Measurements from ENCODE around the gene SLC49A3. TPM values are rescaled to one million over a fixed set of nuclear protein-coding genes. Genes with fewer than 3 reads are reported as not detected.

SLC49A3 gene
- total and polyA plus RNA-seq, 2 of the 13 experiments (the other 11 are each of a cell fraction or from before 2014, with no cell fraction given), result 0.07 to 0.17 TPM

GRCh38 chr4:683982-684622 is 4.8 kb downstream of the SLC49A3 start (continued):
- TF ChIP-seq NPAS2 (CRISPR knock-in tag; IDR thresholded peaks at IDR 0.05; ENCODE audit: borderline replicate concordance) (no peak), ZNF580 (CRISPR knock-in tag; IDR thresholded peaks at IDR 0.05; ENCODE audit: borderline replicate concordance, low read depth) (peak; percentile 56; the same call in 1 of the 2 replicates), SETDB1 (CRISPR knock-in tag; IDR thresholded peaks at IDR 0.05; ENCODE audit: borderline replicate concordance) (no peak), ZNF20 (CRISPR knock-in tag; IDR thresholded peaks at IDR 0.05) (no peak), ZMAT3 (CRISPR knock-in tag; conservative IDR thresholded peaks at IDR 0.05) (no peak), ZNF501 (CRISPR knock-in tag; IDR thresholded peaks at IDR 0.05) (peak; percentile 72; the same call in 1 of the 2 replicates), HIVEP1 (CRISPR knock-in tag; IDR thresholded peaks at IDR 0.05) (no peak), MYPOP (CRISPR knock-in tag; IDR thresholded peaks at IDR 0.05) (peak; percentile 41; the same call in 1 of the 2 replicates), ZNF263 (CRISPR knock-in tag; IDR thresholded peaks at IDR 0.05) (peak; percentile 37; the same call in 1 of the 2 replicates), NCOA1 (CRISPR knock-in tag; IDR thresholded peaks at IDR 0.05) (no peak), ZBTB38 (CRISPR knock-in tag; IDR thresholded peaks at IDR 0.05) (peak; percentile 72; the same call in 1 of the 2 replicates), ARID2 (CRISPR knock-in tag; IDR thresholded peaks at IDR 0.05; ENCODE audit: borderline replicate concordance) (no peak), TCF12 (IDR thresholded peaks at IDR 0.05) (no peak), TCF12 (CRISPR knock-in tag; IDR thresholded peaks at IDR 0.05) (no peak), NFE2L2 (IDR thresholded peaks at IDR 0.05; ENCODE audit: low read length) (no peak), ZBTB3 (CRISPR knock-in tag; IDR thresholded peaks at IDR 0.05; ENCODE audit: borderline replicate concordance, low read depth) (peak; percentile 96; the same call in 1 of the 2 replicates), HNRNPUL1 (IDR thresholded peaks at IDR 0.05; ENCODE audit: low read depth, low read length) (no peak), ZNF232 (CRISPR knock-in tag; IDR thresholded peaks at IDR 0.05; ENCODE audit: borderline replicate concordance) (no peak), RAD21 (CRISPR knock-in tag; IDR thresholded peaks at IDR 0.05) (peak; percentile 56), SUZ12 (IDR thresholded peaks at IDR 0.05; ENCODE audit: low read depth, low read length) (no peak), NFIB (CRISPR knock-in tag; IDR thresholded peaks at IDR 0.05; ENCODE audit: borderline replicate concordance) (no peak), GATAD1 (CRISPR knock-in tag; IDR thresholded peaks at IDR 0.05) (peak; percentile 48; the same call in 1 of the 2 replicates), SAFB2 (CRISPR knock-in tag; IDR thresholded peaks at IDR 0.05; ENCODE audit: borderline replicate concordance, low read depth) (no peak; the same call in 1 of the 2 replicates), ELF3 (CRISPR knock-in tag; IDR thresholded peaks at IDR 0.05) (peak; percentile 31; the same call in 1 of the 2 replicates), ZNF788 (CRISPR knock-in tag; IDR thresholded peaks at IDR 0.05; ENCODE audit: borderline replicate concordance) (peak; percentile 72; the same call in 1 of the 2 replicates), ERF (CRISPR knock-in tag; IDR thresholded peaks at IDR 0.05) (peak; percentile 66; the same call in 1 of the 2 replicates), ATM (IDR thresholded peaks at IDR 0.05; ENCODE audit: borderline replicate concordance) (no peak), SSRP1 (CRISPR knock-in tag; IDR thresholded peaks at IDR 0.05) (0 out of 2 replicates have a peak, but pooled peaks have one; percentile 56), ZFX (CRISPR knock-in tag; IDR thresholded peaks at IDR 0.05; ENCODE audit: low read depth) (peak; percentile 80), ZNF446 (CRISPR knock-in tag; IDR thresholded peaks at IDR 0.05) (no peak), MTF2 (CRISPR knock-in tag; IDR thresholded peaks at IDR 0.05; ENCODE audit: borderline replicate concordance) (no peak)
- TF ChIP-seq, protein P1, sequence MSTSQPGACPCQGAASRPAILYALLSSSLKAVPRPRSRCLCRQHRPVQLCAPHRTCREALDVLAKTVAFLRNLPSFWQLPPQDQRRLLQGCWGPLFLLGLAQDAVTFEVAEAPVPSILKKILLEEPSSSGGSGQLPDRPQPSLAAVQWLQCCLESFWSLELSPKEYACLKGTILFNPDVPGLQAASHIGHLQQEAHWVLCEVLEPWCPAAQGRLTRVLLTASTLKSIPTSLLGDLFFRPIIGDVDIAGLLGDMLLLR (CRISPR knock-in tag; IDR thresholded peaks at IDR 0.05), result no peak
